ENCODE data around the gene CD4. TPM values are rescaled to one million over a fixed set of nuclear protein-coding genes. Genes with fewer than 3 reads are reported as not detected.

Gene CD4
- total RNA-seq, 6 donors from 2014 or later = 10.5 to 86.6 (median 35.6) TPM

- peak overlapping the region in 2 of 4 donors; percentile 91 to 94 for H3K27ac ChIP-seq
- WGBS, 2 donors = 61 to 67% methylated on average over 1 of the region's 1 CpG
- no peak overlapping the region for H3K4me3 ChIP-seq
- ATAC-seq (ENCODE audit: low FRiP score in 2 of 2) = no peak
- DNase-seq = no peak
- no peaks in the 10 kb centered on the region for H3K9me3 ChIP-seq
- peaks cover 16 to 37% (median 31%) of the 10 kb centered on the region in 4 donors for H3K36me3 ChIP-seq
- peaks cover 13 to 23% (median 16%) of the 10 kb centered on the region in 4 donors for H3K4me1 ChIP-seq
- H3K27me3 ChIP-seq = no peaks in the 10 kb centered on the region
- TF ChIP-seq CTCF (IDR thresholded peaks at IDR 0.05) (no peak), POLR2AphosphoS5 (IDR thresholded peaks at IDR 0.05) (no peak), POLR2A (IDR thresholded peaks at IDR 0.05) (no peak), EP300 (IDR thresholded peaks at IDR 0.05) (no peak)
Measured at GRCh38 chr12:6853626-6854025, 64.3 kb downstream of the CD4 start.

GRCh38 chr12:6854036-6854435, 64.7 kb downstream of the CD4 start:
- 78 to 84% methylated on average over 6 of the region's 6 CpGs for WGBS, 2 donors
- H3K9me3 ChIP-seq = no peaks in the 10 kb centered on the region
- no peak overlapping the region for H3K4me3 ChIP-seq
- H3K27me3 ChIP-seq = no peaks in the 10 kb centered on the region
- peaks cover 20 to 41% (median 35%) of the 10 kb centered on the region in 4 donors for H3K36me3 ChIP-seq
- DNase-seq (no peak), ATAC-seq (ENCODE audit: low FRiP score in 2 of 2) (no peak)
- H3K4me1 ChIP-seq = peaks cover 13 to 23% (median 16%) of the 10 kb centered on the region in 4 donors
- no peak for TF ChIP-seq POLR2AphosphoS5 (IDR thresholded peaks at IDR 0.05)
- TF ChIP-seq POLR2A (IDR thresholded peaks at IDR 0.05) = no peak
- TF ChIP-seq CTCF (IDR thresholded peaks at IDR 0.05) = no peak
- TF ChIP-seq EP300 (IDR thresholded peaks at IDR 0.05) = no peak
- no peak overlapping the region for H3K27ac ChIP-seq

GRCh38 chr12:6855322-6855721, 66.0 kb downstream of the CD4 start:
- TF ChIP-seq POLR2AphosphoS5 (IDR thresholded peaks at IDR 0.05) (no peak), CTCF (IDR thresholded peaks at IDR 0.05) (no peak), EP300 (IDR thresholded peaks at IDR 0.05) (no peak), POLR2A (IDR thresholded peaks at IDR 0.05) (no peak)
- H3K4me3 ChIP-seq = no peak overlapping the region
- H3K36me3 ChIP-seq = peaks cover 22 to 54% (median 48%) of the 10 kb centered on the region in 4 donors
- no peak overlapping the region for H3K27ac ChIP-seq
- H3K4me1 ChIP-seq = peaks cover 13 to 21% (median 16%) of the 10 kb centered on the region in 4 donors
- WGBS, 2 donors = 91 to 95% methylated on average over 14 of the region's 14 CpGs
- DNase-seq = peak in 1 of 2 donors; percentile 63
- ATAC-seq (ENCODE audit: low FRiP score in 2 of 2) = no peak
- no peaks in the 10 kb centered on the region for H3K9me3 ChIP-seq
- H3K27me3 ChIP-seq = no peaks in the 10 kb centered on the region

GRCh38 chr12:6858799-6859198, 69.5 kb downstream of the CD4 start:
- Histone ChIP-seq H3K4me1 (no peaks in the 10 kb centered on the region), H3K36me3 (peaks cover 45 to 86% (median 78%) of the 10 kb centered on the region in 4 donors), H3K4me3 (no peak overlapping the region), H3K9me3 (no peaks in the 10 kb centered on the region), H3K27me3 (no peaks in the 10 kb centered on the region), H3K27ac (no peak overlapping the region)
- TF ChIP-seq EP300 (IDR thresholded peaks at IDR 0.05) (no peak), POLR2A (IDR thresholded peaks at IDR 0.05) (no peak), POLR2AphosphoS5 (IDR thresholded peaks at IDR 0.05) (no peak), CTCF (IDR thresholded peaks at IDR 0.05) (no peak)
- 89 to 90% methylated on average over 2 of the region's 2 CpGs for WGBS, 2 donors
- ATAC-seq (ENCODE audit: low FRiP score in 2 of 2) (no peak), DNase-seq (no peak)

- Histone ChIP-seq H3K27ac (no peak overlapping the region), H3K4me1 (no peaks in the 10 kb centered on the region), H3K9me3 (no peaks in the 10 kb centered on the region), H3K36me3 (peaks cover 45 to 98% (median 89%) of the 10 kb centered on the region in 4 donors), H3K27me3 (no peaks in the 10 kb centered on the region), H3K4me3 (no peak overlapping the region)
- WGBS, 2 donors = 92 to 93% methylated on average over 9 of the region's 9 CpGs
- DNase-seq = no peak
- TF ChIP-seq EP300 (IDR thresholded peaks at IDR 0.05) (no peak), CTCF (IDR thresholded peaks at IDR 0.05) (no peak), POLR2AphosphoS5 (IDR thresholded peaks at IDR 0.05) (no peak), POLR2A (IDR thresholded peaks at IDR 0.05) (no peak)
- ATAC-seq (ENCODE audit: low FRiP score in 2 of 2) = no peak
Measured at GRCh38 chr12:6860116-6860515, 70.8 kb downstream of the CD4 start.

Data from upper lobe of left lung (tissue), 6 donors.